Stomach (tissue), 4 donors: ENCODE measurements around the gene RETSAT.

Source experiments
- CTCF ChIP-seq, 7 experiments: fragments of 450-650 bp in 4 of 7; fragments of 200-600 bp in 3 of 7; sonication (generic) in 3 of 7; IDR thresholded peaks; one replicate each; pipeline ENCODE4 v1.5.1; 2016 to 2019; ENCODE audit warnings: antibody characterized with exemption in 7 of 7, control low read depth in 2 of 7, mild to moderate bottlenecking in 1 of 7
- POLR2A ChIP-seq, 4 donors: fragments of 450-650 bp; IDR thresholded peaks; one replicate each; pipeline ENCODE4 v1.6.1; 2016; ENCODE audit warnings: antibody characterized with exemption in 4 of 4, control low read depth in 2 of 4, mild to moderate bottlenecking in 1 of 4, moderate library complexity in 1 of 4

- no peak for TF ChIP-seq POLR2A (IDR thresholded peaks at IDR 0.05)
- no peak for TF ChIP-seq CTCF (IDR thresholded peaks at IDR 0.05)
Observed at GRCh38 chr2:85398426-85399182, 44.3 kb upstream of the RETSAT start.
